GM19395 (cell line): ENCODE measurements around the gene SETX.

Source experiments
- ATAC-seq: cut with Tn5 transposase; IDR thresholded peaks from one replicate; pipeline ENCODE4 v1.9.1; 2021; ENCODE audit warnings: mild to moderate bottlenecking, moderate library complexity; ENCODE audit not compliant: unreplicated experiment

The SETX gene

GRCh38 chr9:132218208-132218607, 136.6 kb downstream of the SETX start:
- ATAC-seq = no peak

GRCh38 chr9:132216861-132217619, 137.7 kb downstream of the SETX start:
- no peak for ATAC-seq

- no peak for ATAC-seq
Observed at GRCh38 chr9:132214027-132214622, 140.7 kb downstream of the SETX start.

- no peak for ATAC-seq
Observed at GRCh38 chr9:132211570-132211969, 143.2 kb downstream of the SETX start.
